H1 (cell line): ENCODE results near the gene TRAF3.

Experiments
- EP300 ChIP-seq, 2 experiments: IDR thresholded peaks; 1 replicate in 1 of 2; 2 replicates in 1 of 2; pipeline ENCODE4 v1.6.1; 2011 to 2012; ENCODE audit warnings: low read depth in 2 of 2, low read length in 2 of 2, mild to moderate bottlenecking in 2 of 2, borderline replicate concordance in 1 of 2, inconsistent platforms in 1 of 2, moderate library complexity in 1 of 2
- GABPA ChIP-seq: IDR thresholded peaks from 2 replicates; pipeline ENCODE4 v1.6.1; 2011; ENCODE audit warnings: mild to moderate bottlenecking, low read length, moderate library complexity, borderline replicate concordance; ENCODE audit not compliant: insufficient read depth
- GTF2F1 ChIP-seq: IDR thresholded peaks from 2 replicates; pipeline ENCODE4 v1.6.1; 2012; ENCODE audit warnings: low read depth, low read length, improper control_type of control experiment, borderline replicate concordance
- JUND ChIP-seq: IDR thresholded peaks from 2 replicates; pipeline ENCODE4 v1.6.1; 2011; ENCODE audit warnings: mild to moderate bottlenecking, improper control_type of control experiment, low read length
- SUZ12 ChIP-seq: fragments of 200-600 bp; sonication (generic); IDR thresholded peaks from 2 replicates; pipeline ENCODE4 v1.6.1; 2012; ENCODE audit warnings: mild to moderate bottlenecking, inconsistent platforms, low read length, moderate library complexity, mixed read lengths
- TF ChIP-seq, protein P1 (sequence below): IDR thresholded peaks from 2 replicates; pipeline ENCODE4 v1.6.1; 2012; ENCODE audit warnings: inconsistent platforms
- TF ChIP-seq, protein P2 (sequence below), 3 experiments: IDR thresholded peaks; 1 replicate in 2 of 3; 2 replicates in 1 of 3; pipeline versions ENCODE4 v1.5.1 to v1.6.1; 2011; ENCODE audit warnings: low read length in 3 of 3, mild to moderate bottlenecking in 3 of 3, inconsistent platforms in 2 of 3, low read depth in 1 of 3, moderate library complexity in 1 of 3; ENCODE audit not compliant: insufficient read depth in 1 of 3; ENCODE audit errors: control extremely low read depth in 1 of 3

DNA sequence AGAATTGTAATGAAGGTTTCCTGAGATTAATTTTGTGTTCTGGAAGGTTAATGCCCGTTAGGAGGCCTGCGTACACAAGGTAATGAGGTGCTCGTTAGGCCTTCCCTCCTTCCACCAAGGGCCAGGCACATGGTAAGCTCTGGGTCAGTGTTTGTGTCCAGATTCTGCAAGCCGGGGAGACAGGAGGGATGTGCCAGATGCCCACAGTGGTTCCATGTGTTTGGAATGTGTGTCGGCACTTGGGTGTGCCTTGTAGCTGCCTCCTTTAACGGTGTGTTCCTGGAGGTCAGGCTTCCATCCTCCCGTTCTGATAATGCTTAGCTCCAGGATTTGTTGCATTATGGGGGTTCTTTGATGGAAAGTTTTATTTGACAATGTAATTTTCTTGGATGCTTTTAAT lies 5.7 kb downstream of the TRAF3 start:
- TF ChIP-seq GTF2F1 (no peak), JUND (no peak), EP300 (IDR thresholded peaks at IDR 0.05; ENCODE audit: borderline replicate concordance in 1 of 2, low read depth in 2 of 2, low read length in 2 of 2) (no peak), GABPA (no peak), SUZ12 (no peak)
- TF ChIP-seq, protein P1, sequence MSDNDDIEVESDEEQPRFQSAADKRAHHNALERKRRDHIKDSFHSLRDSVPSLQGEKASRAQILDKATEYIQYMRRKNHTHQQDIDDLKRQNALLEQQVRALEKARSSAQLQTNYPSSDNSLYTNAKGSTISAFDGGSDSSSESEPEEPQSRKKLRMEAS, result no peak
- TF ChIP-seq, protein P2, sequence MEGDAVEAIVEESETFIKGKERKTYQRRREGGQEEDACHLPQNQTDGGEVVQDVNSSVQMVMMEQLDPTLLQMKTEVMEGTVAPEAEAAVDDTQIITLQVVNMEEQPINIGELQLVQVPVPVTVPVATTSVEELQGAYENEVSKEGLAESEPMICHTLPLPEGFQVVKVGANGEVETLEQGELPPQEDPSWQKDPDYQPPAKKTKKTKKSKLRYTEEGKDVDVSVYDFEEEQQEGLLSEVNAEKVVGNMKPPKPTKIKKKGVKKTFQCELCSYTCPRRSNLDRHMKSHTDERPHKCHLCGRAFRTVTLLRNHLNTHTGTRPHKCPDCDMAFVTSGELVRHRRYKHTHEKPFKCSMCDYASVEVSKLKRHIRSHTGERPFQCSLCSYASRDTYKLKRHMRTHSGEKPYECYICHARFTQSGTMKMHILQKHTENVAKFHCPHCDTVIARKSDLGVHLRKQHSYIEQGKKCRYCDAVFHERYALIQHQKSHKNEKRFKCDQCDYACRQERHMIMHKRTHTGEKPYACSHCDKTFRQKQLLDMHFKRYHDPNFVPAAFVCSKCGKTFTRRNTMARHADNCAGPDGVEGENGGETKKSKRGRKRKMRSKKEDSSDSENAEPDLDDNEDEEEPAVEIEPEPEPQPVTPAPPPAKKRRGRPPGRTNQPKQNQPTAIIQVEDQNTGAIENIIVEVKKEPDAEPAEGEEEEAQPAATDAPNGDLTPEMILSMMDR (IDR thresholded peaks at IDR 0.05; ENCODE audit: control extremely low read depth in 1 of 3, insufficient read depth in 1 of 3, low read depth in 1 of 3, low read length in 3 of 3), result no peak
